Activated CD4-positive, CD25-positive, alpha-beta regulatory T cell (primary cell): ENCODE data around the gene SLC29A2.

Experiments
- DNase-seq, 4 experiments: peaks; one replicate each; lab custom pipeline; 2025; lab: John Stamatoyannopoulos, UW

SLC29A2 gene

DNA sequence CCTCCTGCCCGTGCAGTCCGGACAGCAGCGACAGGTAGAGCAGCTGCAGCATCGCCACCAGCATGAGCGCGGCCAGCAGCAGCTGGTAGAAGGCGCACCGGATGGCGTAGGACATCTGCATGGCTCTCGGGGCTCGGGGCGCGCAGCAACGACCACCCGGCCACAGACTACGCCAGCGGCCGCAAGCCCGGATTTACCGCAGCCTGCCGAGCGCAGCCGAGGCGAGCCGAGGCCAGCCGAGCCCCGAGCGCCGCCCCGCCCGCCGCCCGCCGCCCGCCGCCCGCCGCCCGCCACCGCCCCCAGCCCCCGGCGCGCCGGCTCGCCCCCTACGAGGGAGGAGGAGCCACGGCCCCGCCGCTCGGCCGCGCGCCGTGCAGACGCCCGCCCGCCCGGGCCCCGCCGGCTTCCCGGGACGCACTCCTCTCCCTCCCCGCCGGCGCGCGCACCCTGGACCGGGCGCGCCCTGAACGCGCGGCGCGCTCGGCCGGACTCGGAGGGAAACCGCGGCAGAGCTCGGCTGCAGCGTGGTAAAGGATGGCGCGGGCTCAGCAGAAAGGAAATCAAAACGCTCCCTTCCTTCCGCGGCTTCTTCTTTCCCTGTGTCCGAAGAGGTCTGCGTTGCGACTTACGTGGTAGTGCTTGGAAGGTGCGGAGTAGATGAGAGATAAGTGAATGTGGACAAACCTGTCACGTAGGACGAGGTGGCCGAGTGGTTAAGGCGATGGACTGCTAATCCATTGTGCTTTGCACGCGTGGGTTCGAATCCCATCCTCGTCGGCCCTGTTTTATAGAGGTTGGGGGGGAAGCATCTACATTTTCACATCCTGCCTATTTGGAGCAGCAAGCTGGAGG lies 23.9 kb downstream of the SLC29A2 start, which contains the start of gene B4GAT1:
B4GAT1 (minus strand) TSS at position 205 of the 852 bp plus-strand sequence; CDS start at position 121, 84 bp downstream.
- DNase-seq, result peak; percentile 45 to 75 (median 59)

DNA sequence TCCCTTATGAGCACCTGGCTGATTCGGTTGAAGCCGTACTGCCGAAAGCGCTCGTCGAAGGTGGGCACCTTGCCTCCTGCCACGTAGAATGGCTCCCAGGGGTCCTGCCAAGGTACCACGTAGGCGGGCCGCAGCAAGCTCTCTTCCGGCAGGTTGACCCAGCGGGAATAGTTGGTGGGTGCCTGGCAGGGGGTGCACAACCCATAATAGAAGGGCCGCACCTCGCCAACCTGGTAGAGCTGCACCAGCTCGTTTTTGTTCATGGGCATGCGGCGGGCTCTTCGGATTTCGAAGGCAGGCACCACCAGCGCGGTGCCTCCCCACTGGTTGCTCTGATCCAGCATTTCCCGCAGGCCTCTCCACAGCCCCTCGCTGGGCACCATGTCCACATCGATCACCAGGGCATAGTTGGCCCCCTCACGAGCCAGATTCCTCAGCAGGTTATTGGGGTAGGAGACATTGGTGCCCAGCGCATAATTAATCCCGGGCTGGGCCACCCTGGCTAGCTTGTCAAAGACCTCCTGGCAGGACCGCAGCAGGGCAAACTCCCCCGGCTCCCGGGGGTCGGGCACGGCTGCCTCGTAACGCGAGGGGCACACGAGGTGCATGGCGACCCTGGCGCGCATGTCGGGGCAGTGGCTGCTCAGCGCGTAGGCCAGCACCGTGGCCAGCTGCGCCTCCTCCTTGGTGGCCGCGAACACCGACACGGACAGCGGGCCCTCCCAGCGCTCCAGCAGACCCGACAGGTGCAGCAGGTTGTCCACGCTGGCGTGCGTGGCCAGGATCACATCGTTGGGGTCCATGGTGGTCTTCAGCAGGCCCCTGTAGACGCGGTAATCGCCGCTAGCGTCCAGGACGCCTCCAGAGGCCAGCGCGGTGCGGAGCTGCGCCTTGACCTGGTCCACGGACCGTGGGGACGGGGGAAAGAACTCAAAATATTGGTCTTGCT lies 24.8 kb downstream of the SLC29A2 start:
- DNase-seq, result no peak

DNA sequence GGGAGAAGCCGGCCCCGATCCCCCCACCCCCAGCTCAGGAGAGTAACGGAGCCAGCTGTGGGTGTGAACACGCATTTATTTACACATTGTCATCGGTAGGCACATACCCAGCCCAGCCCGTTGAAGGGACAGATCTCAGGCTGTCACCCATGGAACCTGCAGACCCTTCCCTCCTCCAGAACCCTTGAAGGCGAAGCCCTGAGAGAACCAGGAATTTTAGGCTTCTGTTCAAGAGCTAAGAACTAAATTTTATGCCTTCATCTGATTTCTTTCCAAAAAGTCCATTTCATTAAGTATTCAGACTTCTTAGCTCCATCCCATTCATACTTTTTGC lies 26.3 kb downstream of the SLC29A2 start:
- no peak for DNase-seq

DNA sequence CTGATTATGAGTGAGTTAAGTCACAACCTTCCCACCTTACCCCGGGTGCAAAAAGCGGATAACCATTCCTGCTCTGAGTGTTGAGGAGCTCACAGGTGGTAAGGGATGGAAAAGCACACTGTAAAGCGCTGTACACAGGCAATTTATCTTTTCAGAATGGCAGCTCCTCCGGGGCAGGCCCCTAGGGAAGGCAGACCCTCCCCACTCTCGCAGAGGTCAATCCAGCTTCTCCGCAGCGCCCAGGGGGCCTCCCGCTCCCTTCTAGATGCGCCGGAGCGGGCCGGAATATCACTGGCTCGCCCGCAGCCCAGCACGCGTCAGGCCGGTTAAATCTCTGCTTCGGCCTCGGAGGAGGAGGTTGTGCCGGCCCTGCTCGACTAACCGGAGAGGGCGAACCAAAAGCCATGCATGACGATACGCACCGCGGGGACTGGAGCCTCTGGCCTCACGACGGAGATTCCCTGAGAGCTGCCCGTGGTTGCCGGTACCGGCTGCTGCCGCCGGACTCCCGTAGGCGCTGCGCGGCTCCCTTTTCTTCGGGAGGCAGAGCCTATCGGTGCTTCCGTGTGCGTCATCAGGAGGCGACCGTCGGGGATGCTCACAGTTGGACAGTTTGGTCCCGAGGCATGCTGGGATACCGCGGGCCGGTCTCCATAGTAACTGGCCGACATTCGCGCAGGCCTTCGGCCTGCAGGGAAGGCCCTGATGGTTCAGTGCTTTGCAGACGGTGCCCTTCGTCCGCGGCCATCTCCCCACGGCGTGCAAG lies 26.8 kb downstream of the SLC29A2 start, which contains the start of gene BRMS1:
BRMS1 (minus strand) TSS at position 555 of the 766 bp plus-strand sequence. CDS start 2,870 bp downstream, outside the sequence.
- peak; percentile 88 to 93 (median 90) for DNase-seq

DNA sequence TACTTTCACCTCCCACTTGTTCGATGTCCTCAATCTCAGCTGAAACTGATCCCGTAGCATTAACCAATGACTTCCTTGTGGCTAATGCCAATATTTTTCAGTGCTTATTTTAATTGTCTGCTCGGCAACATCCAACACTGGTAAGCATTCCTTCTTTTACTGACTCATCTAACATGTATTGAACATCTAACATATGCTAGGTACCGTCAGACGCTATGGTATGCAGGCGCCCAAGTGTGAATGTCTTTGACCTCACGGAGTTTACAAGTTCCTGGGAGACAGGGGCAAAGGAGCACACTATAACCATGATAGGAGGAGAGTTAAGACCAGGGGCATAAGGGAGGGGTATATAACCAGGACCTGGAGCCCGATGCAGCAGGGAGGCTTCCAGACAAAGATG lies 28.4 kb downstream of the SLC29A2 start:
- no peak for DNase-seq

DNA sequence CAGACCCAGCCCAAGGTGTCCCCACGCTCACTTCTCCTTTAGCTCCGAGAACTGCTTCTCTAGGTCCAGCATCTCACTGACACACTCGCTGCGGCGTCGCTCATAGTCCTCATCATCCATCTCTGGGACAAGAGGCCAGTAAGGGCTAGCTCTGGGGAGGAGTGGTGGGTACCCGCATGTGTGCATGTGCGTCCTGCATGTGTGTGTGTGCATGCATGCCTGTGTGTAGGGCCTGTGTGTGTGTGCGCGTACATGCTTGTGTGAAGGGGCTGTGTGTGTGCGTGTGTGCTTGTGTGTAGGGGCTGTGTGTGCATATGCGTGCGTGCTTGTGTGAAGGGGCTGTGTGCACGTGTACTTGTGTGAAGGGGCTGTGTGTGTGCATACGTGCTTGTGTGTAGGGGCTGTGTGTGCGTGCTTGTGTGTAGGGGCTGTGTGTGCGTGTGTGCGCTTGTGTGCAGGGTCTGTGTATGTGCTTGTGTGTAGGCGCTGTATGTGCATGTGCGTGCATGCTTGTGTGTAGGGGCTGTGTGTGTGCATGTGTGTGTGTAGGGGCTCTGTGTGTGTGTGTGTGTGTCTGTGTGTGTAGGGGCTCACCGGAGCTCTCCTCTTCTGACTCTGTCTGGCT lies 29.9 kb downstream of the SLC29A2 start:
- no peak for DNase-seq

DNA sequence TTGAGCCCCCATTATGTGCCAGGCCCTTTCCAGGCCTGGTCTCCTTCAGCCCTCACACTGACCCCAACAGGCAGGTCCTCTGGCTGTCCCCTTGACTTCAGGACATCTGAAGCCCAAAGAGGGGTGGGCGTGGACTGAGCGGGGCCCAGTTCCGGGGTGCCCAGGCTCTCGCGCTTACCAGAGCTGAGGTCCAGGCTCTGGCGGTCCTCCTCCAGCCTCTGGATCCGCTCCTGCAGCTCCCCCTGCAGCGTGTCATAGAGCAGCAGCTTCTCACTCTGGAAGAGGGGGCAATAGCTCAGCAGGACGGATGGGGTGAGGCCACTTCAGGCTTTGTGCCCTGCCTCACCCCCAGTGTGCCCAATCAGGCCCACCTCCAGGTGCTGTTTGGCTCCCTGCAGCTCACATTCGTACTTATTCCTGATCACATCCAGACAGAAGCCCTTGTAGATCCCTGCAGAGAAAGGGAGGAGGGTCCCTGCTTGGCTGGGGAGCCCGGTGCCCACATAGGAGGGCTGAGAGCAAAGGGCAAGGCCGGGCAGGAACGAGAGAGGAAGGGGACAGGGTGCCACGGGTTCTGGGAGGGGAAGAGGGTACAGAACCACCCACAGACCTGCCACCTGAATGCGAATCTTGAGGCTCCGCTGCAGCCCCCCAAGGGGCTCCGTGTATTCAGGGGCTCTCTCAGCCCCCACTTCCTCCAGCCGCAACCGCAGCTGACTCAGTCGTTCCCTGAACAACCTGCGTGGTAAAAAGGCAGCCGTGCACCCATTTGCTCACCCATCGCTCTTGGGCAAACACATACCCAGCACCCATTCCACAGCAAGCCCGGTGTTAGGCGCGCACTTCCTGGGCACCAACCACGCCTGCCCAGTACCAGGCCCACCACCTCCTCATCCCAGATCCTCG lies 30.7 kb downstream of the SLC29A2 start:
- no peak for DNase-seq

DNA sequence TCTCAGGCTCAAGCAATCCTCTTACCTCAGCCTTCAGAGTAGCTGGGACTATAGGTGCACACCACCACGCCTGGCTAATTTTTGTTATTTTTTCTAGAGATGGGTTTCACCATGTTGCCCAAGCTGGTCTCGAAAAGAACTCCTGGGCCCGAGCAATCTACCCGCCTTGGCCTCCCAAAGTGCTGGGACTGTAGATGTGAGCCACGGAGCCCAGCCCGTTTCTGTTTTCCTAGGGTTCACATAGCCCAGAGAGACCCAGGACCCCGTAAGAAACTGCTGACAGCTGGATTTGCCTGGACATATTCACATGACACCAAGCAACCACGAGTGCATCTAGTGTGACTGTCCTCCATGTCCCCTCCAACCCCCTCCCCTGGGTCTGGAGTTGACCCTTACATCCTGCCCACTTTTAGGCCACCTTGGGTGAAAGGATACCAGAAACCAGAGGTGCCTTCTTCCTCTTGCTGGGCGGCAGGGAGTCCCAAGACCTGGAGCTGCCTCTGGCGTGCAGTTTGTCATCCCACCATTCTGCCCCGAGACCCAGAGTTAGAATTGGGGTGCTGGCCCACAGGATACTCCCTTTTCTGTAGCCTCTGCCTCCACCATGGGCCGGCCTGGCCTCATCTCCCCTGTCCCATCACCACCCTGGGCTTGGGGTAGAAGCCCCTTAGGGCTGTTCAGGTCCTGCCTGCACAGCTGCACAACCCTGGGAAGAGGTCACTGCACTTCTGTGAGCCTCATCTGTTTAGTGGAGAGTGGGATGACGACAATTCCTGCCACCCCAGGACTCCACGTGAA lies 31.7 kb downstream of the SLC29A2 start:
- DNase-seq, result no peak

DNA sequence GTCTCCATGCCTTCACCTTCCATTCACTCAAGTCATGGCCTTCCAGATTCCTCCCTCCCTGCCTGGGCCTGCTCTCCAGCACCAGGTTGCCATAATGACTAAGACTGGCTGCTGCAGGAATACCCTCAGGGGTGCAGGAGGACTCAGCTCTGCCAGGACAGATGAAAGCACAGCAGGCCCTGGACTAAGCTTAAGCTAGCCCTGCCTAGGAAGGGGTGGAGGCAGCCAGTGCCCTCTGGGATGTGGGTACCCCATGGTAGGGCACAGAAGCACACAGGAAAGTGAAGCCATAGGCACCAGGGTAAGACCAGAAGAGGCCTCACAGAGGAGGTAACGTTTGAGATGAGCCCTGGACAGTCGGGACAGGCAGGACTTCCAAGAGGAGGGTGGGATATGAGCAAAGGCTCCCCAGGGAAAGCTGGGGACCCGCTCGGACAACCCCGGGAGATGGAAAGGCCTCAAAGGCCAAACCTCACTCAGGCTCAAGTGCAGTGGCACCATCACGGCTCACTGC lies 32.3 kb downstream of the SLC29A2 start:
- DNase-seq, result no peak

DNA sequence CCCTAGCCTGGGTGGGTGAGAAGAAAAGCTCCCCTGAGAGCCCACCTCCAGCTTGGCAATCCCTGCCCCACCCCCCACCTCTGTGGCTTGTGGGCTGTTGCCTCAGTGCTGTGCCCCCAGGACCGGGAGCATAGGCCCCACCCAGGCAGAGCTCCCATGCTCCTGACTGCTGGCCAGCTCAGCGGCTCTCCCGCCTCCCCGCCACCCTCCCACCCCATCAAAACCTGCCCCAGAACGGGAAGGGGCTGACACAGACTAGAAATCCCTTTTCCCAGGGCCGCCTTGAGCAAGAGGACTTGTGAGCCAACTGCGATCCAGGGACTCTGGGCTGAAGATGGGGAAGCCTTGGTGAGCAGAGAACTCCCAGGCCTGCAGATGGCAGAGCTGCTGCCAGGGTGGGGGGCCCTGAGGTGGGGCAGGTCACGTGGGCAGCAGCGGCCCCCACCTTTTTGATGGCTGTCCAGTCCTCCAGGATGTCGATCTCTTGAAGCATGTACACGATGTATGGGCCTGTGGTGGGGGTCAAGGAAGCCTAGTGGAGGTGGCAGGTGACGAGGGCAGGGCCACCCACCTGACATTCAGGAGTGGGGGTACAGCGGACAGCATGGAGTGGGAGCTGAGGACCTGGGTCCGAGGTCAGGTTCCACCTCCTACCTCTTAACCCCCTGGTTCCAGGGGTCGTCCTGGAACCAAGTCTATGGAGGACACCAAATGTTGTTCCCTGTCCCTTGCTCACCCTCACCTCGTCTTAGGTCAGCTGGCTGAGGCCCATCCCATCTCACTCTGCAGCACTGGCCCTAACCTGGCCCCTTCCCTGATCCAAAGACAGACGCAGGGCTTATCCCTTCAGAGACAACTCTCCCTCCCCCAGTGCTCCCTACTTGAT lies 33.0 kb downstream of the SLC29A2 start:
- DNase-seq, result no peak

DNA sequence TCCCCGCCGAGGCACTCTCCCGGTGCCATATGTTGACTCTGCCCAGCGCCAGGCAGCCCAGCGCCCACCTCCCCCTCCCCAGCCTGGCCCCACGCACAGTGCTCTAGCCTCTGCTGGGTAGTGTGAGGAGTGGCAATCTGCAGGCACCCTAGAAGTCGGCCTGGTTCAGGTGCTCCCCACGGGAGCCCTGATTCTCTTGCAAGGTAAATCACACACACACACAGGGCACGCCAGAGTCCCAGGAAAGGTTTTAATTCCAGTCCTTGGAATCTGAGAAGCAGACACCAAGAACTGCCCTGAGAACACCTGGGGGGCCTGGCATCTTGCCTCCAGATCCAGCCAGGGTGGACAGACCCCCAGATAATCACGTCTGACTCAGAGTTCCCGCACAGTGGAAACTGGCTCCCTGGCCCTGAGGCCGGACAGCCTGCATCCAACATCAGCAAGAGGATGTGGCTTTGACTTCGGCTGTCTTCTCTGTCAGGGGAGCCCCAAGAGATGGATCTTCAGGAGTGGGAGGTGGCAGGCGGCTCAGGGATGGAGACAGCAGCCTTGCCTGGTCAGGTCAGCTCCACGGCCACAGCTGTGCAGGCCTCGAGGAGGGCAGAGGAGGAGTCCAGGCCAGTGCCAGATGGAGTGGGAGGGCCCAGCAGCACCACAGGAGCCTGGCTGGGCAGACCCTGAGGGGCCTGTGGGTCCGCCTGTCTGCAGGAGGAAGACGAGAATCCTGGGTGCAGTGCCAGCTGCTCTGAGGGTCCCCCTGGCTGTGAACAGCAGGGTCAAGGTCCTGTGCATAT lies 34.3 kb downstream of the SLC29A2 start:
- DNase-seq, result no peak

DNA sequence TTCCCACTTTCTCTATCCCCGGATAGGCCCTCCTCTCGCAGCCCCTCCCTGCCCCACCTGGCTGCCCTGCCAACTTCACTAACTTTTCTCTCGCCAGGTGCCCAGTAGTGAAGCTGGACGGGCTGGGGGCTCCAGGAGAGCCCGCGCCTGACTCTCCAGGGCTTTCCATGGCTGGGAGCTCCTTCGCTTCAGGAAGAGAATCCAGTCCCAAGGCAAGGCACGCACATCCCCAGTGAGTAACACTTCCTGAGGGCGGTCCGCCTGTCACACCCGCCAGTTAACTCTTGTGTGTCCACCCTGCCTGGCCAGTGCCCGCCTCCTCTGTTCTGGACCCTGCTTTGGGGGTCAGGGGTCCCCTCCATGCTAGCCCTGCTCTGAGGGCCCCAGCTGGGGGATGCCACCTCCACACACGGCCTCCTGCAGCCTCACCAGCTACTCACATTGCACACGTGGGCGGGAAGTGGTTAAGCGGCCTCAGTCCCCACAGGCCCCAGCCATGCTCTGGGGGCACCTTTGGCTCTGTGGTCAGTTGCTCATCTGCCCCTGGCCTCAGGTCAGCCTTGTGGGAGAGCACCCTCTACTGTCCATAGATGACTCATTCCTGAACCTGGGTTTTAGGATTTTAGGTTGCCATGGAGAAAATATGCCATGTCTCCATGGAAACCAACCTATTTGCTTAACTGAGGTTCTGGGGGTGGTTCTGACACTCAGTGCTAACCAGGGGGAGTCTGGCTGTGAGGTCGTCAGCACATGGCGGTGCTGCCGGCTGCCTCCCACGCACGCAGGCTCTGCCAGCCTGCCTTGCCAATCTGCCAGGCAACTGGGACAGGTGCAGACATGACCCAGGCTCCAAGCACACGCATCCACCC lies 35.1 kb downstream of the SLC29A2 start, which contains the start of gene RIN1:
RIN1 (minus strand) TSS at position 201 of the 869 bp plus-strand sequence; CDS start at position 169, 32 bp downstream.
- peak in 1 of 4 experiments; percentile 34 for DNase-seq

DNA sequence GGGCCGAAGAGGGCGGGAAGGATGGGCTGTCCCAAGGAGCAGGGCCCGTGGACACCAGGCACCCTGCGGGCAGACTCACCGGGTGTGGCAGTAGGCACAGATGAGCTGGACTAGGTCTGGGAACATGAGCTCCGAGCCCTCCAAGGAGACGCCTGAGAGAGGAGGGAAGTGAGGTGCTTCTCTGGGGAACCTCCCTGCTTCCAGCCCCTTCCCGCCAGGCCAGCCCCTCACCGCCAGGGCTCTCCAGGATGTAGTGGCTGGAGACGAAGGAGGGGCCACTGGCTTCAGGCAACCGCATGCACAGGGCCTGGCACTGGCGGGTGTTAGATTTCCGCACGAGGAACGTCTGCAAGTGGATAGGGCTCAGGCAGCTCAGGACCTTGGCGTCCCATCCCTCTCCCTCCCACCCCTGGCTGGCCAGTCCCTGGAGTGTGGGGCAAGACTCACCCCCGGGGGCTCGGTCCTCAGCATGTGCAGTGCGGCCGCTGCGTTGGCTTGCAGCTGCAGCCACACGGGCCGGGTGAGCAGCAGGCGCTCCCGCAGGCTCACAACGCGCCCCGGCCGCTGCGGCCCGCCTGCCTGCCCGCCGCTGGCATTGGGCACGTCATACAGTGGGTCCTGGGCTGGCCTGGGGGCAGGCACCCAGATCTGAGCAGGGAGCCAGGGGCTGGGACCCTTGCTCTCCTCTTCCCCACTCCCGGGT lies 35.9 kb downstream of the SLC29A2 start:
- no peak for DNase-seq

DNA sequence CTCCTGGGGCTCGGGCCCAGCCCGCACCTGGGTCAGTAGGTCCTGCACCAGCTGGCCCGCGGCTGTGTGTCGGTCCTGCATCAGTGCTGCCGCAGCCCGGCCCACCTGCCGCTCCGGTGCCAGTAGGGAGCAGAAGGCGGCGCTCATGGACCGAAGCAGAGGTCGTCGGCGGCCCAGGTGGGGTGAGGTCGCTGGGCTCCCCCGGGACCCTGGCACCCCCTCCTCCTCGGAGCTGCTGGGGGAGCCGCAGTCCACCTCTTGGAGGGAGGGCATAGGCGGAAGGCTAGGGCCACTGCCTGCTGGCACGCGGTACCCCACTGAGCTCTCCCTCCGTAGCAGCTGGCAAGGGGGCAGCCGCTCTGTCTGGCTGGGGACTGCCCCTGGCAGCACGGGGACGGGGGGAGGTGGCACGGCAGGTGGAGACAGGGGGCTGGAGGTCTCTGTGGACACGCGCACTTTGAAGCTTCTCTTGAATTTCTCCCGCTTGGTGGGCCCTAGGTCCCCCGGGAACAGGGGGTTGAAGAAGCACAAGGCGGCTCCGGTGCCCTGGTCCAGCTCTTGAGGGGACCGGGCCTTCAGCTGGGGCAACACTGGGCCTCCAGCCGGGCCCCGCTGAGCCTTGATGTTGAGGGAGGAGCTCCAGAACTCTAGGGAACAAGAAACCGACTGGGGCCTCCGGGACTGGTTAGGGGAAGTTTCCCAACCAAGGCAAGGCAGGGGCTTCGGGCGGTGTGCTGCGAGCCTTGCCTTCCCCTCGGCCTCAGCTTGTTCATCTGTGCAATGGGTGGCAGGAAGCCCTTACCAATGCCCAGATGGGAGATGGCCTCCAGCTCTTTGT lies 36.7 kb downstream of the SLC29A2 start:
- DNase-seq, result no peak
